GM18511 (cell line): Measurements from ENCODE around the gene AGPS.

Experiments used
- ATAC-seq: cut with Tn5 transposase; IDR thresholded peaks from one replicate; pipeline ENCODE4 v1.9.1; 2021; ENCODE audit warnings: mild to moderate bottlenecking, moderate library complexity; ENCODE audit not compliant: unreplicated experiment

Gene AGPS

GRCh38 chr2:177383935-177384334, 8.6 kb upstream of the AGPS start:
- no peak for ATAC-seq

GRCh38 chr2:177385151-177385550, 7.4 kb upstream of the AGPS start:
- no peak for ATAC-seq

GRCh38 chr2:177391822-177392372, 676 bp upstream of the AGPS start:
- ATAC-seq = no peak

GRCh38 chr2:177393203-177393755, 706 bp downstream of the AGPS start:
- ATAC-seq = no peak

GRCh38 chr2:177393824-177394593, 1.4 kb downstream of the AGPS start:
- no peak for ATAC-seq

GRCh38 chr2:177394594-177394973, 2.0 kb downstream of the AGPS start:
- no peak for ATAC-seq

GRCh38 chr2:177395351-177396065, 2.9 kb downstream of the AGPS start:
- ATAC-seq = no peak

GRCh38 chr2:177396703-177397460, 4.3 kb downstream of the AGPS start:
- no peak for ATAC-seq

- ATAC-seq = no peak
Measured at GRCh38 chr2:177397481-177398289, 5.1 kb downstream of the AGPS start.

- ATAC-seq = no peak
Measured at GRCh38 chr2:177398290-177398683, 5.7 kb downstream of the AGPS start.

GRCh38 chr2:177398791-177399190, 6.2 kb downstream of the AGPS start:
- ATAC-seq = no peak

GRCh38 chr2:177399376-177399775, 6.8 kb downstream of the AGPS start:
- no peak for ATAC-seq

- no peak for ATAC-seq
Measured at GRCh38 chr2:177400337-177400923, 7.9 kb downstream of the AGPS start.

GRCh38 chr2:177402096-177402495, 9.5 kb downstream of the AGPS start:
- no peak for ATAC-seq

- no peak for ATAC-seq
Measured at GRCh38 chr2:177403838-177404237, 11.3 kb downstream of the AGPS start.

GRCh38 chr2:177404243-177404642, 11.7 kb downstream of the AGPS start:
- ATAC-seq = no peak

GRCh38 chr2:177405029-177405692, 12.6 kb downstream of the AGPS start:
- ATAC-seq = no peak

- no peak for ATAC-seq
Measured at GRCh38 chr2:177406182-177406581, 13.6 kb downstream of the AGPS start.

GRCh38 chr2:177407031-177407430, 14.5 kb downstream of the AGPS start:
- no peak for ATAC-seq
